K562 (cell line): Measurements from ENCODE around the gene GRIK1.

ENCODE experiments used
- EP300 ChIP-seq: IDR thresholded peaks from 2 replicates; pipeline ENCODE4 v1.6.1; 2012; ENCODE audit warnings: low read length, improper control_type of control experiment
- MYNN ChIP-seq, 2 experiments: sonication (generic); formaldehyde crosslinking in 1 of 2; IDR thresholded peaks; 2 replicates each; pipeline versions ENCODE4 v1.5.0 to v1.6.1; 2016 to 2020; ENCODE audit warnings: antibody characterized with exemption in 1 of 2, missing genetic modification reagents in 1 of 2
- POLR2A ChIP-seq: fragments of 450-650 bp; conservative IDR thresholded peaks from 2 replicates; pipeline ENCODE4 v1.6.1; 2016

DNA sequence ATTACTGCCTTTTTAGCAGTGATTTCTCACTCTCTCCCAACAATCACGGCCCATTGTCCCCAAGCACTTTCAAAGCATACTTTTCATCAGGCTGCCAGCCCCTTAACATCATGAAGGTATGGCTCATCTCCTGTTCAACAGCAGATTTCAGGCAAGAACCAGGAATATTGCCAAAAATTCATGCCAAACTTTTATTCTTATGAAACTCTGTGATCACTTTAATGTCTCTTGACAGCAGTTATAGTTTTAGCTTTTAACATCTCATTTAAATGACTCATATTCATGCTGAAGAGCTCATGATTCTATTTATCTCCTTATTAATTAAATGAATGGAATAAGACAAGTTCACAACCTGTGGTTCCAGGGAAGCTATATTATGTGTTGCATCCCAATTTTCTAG lies 235.1 kb downstream of the GRIK1 start:
- TF ChIP-seq MYNN (IDR thresholded peaks at IDR 0.05) (no peak), MYNN (CRISPR knock-in tag; IDR thresholded peaks at IDR 0.05) (no peak), EP300 (no peak), POLR2A (no peak)
